GM20000 (cell line): Measurements from ENCODE around the gene DPH6.

Experiments used
- DNase-seq: peaks from one replicate; pipeline ENCODE4 v3.0.0; 2012; ENCODE audit warnings: low spot score
- TF ChIP-seq, protein P1 (sequence below): IDR thresholded peaks from 2 replicates; pipeline ENCODE4 v1.5.1; 2012; ENCODE audit warnings: mild to moderate bottlenecking, control low read depth; ENCODE audit errors: extremely low read depth, missing control alignments

DPH6 gene

DNA sequence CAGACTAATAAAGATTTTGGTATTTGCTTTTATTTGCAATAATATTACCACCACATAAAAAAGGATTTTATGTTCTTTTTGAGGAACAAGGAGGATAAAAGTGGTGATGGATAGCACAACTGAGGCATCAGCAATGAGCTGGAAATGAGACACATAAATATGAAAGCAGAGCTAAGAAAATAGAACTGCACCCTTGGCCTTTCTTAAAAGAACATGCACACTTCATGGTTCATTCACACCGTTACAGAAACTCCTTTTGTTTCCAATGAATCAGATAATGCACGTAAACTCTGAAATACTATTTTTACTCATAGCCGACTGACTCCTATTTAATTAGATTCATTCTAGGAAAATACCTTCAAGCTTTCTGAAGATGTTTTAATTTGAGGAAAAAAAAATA lies 19.9 kb upstream of the DPH6 start:
- no peak for DNase-seq
- TF ChIP-seq, protein P1, sequence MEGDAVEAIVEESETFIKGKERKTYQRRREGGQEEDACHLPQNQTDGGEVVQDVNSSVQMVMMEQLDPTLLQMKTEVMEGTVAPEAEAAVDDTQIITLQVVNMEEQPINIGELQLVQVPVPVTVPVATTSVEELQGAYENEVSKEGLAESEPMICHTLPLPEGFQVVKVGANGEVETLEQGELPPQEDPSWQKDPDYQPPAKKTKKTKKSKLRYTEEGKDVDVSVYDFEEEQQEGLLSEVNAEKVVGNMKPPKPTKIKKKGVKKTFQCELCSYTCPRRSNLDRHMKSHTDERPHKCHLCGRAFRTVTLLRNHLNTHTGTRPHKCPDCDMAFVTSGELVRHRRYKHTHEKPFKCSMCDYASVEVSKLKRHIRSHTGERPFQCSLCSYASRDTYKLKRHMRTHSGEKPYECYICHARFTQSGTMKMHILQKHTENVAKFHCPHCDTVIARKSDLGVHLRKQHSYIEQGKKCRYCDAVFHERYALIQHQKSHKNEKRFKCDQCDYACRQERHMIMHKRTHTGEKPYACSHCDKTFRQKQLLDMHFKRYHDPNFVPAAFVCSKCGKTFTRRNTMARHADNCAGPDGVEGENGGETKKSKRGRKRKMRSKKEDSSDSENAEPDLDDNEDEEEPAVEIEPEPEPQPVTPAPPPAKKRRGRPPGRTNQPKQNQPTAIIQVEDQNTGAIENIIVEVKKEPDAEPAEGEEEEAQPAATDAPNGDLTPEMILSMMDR = no peak

- TF ChIP-seq, protein P1 = no peak
- DNase-seq = no peak
Observed at GRCh38 chr15:35562641-35563040, 16.7 kb upstream of the DPH6 start.

- TF ChIP-seq, protein P1 = no peak
- DNase-seq = no peak
Observed at GRCh38 chr15:35561308-35561707, 15.3 kb upstream of the DPH6 start.

DNA sequence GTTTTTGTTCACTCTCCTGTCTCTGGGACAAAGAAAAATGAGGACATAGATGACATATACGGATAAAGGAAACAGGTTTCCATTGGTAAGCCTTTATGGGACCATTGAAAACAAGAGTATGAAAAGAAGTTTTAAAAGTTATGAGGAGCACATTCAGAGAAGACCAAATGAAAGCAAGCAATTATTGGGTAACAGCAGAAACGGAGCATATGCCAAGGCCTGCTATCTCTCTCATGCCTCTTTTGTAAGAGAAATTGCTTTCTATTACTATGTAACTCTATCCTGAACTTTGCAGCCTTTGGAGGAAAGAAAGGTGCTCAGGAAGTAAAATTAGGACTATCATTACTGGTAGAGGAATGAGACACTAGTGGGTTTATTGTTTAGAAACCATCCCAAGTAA lies 14.9 kb upstream of the DPH6 start:
- TF ChIP-seq, protein P1 = no peak
- DNase-seq = no peak

DNA sequence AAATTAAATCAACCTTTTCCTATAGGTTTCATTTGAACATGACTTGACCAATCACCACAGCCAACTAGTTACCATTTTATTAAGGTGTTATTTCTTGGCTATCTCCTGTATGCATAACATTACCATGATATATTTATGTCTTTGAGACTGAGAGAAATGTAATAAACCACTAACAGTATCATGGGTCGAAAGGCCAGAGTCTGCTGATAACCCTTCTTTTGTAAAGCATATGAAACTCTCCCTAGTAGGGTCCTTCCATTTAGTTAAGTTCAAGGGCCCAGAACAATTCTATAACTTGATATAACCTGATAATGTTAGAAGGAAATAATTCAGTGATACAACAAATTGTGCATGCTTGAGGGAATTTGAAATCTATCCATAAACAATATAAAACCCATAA lies 14.3 kb upstream of the DPH6 start:
- TF ChIP-seq, protein P1 = no peak
- no peak for DNase-seq

- no peak for DNase-seq
- TF ChIP-seq, protein P1 = no peak
Observed at GRCh38 chr15:35559683-35560082, 13.7 kb upstream of the DPH6 start.

- TF ChIP-seq, protein P1 = no peak
- no peak for DNase-seq
Observed at GRCh38 chr15:35557544-35557943, 11.6 kb upstream of the DPH6 start.

DNA sequence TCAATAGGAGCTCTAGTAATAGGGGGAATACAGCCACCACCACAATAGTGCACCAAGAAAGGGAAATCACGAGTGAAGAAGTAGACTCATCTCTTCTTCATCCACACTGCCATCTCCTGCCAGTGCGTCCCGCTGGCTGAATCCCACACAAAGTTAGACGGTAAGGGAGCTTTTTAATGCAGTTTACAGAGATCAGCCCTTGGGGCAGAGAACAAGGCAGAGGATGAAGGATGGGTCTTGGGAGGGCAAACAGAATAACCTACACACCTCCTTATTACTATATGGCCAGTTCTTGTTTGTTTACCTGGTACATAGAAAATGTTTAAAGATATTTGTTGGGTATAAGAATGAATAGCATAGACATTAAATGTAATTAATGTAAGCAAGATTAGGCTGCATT lies 11.0 kb upstream of the DPH6 start:
- no peak for DNase-seq
- TF ChIP-seq, protein P1 = no peak
